ENCODE data around the gene SLC35E1. TPM values are rescaled to one million over a fixed set of nuclear protein-coding genes. Genes with fewer than 3 reads are reported as not detected.
A peak's percentile ranks its signal among the peaks of the same experiment; 100 is the strongest.

SLC35E1 gene
- total RNA-seq, 6 experiments from 2014 or later, result 17.2 to 27.4 (median 20.1) TPM

- no peak for DNase-seq
- intact Hi-C loops (cut with DNase I), result no loop called here
- no peak for ATAC-seq
Observed at GRCh38 chr19:16535381-16535780, 36.8 kb downstream of the SLC35E1 start.

GRCh38 chr19:16532440-16533234, 39.6 kb downstream of the SLC35E1 start:
- Histone ChIP-seq H3K4me1 (peaks cover 0 to 2% (median 0%) of the 10 kb centered on the region in 4 donors), H3K36me3 (peaks cover 0 to 82% (median 50%) of the 10 kb centered on the region in 4 donors), H3K27ac (no peak overlapping the region), H3K4me3 (no peak overlapping the region), H3K27me3 (no peaks in the 10 kb centered on the region), H3K9me3 (no peaks in the 10 kb centered on the region)
- TF ChIP-seq POLR2A (IDR thresholded peaks at IDR 0.05), result no peak
- TF ChIP-seq CTCF (IDR thresholded peaks at IDR 0.05), result no peak
- DNase-seq (no peak), ATAC-seq (no peak)
- 96% methylated on average over 11 of the region's 47 CpGs for WGBS (ENCODE audit: insufficient coverage, low coverage, low lambda C conversion rate, missing lambda C conversion rate)
- intact Hi-C loops (cut with DNase I), result no loop called here

More at GRCh38 chr19:16535381-16535780, 36.8 kb downstream of the SLC35E1 start:
- Histone ChIP-seq H3K4me1 (peaks cover 0 to 8% (median 2%) of the 10 kb centered on the region in 4 donors), H3K4me3 (no peak overlapping the region), H3K9me3 (no peaks in the 10 kb centered on the region), H3K27me3 (no peaks in the 10 kb centered on the region), H3K36me3 (peaks cover 0 to 63% (median 33%) of the 10 kb centered on the region in 4 donors), H3K27ac (no peak overlapping the region)
- TF ChIP-seq CTCF (IDR thresholded peaks at IDR 0.05) (no peak), POLR2A (IDR thresholded peaks at IDR 0.05) (no peak)
- WGBS (ENCODE audit: insufficient coverage, low coverage, low lambda C conversion rate, missing lambda C conversion rate), result 80% methylated on average over 1 of the region's 18 CpGs

DNA sequence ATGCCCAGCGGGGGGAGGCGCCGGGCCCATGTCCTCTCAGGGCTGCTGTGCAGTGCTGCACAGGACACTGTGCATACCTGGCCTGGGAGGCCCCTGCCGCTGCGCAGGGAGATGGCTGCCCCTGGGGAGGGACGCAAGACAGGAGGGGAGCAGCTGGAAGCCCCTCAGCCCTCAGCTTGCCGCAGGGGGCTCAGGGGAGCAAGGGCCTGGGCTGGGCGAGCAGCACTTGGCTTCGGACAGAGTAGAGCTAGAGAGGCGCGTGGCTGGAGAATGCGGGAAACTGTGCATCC, 40.9 kb downstream of the SLC35E1 start:
- TF ChIP-seq CTCF (IDR thresholded peaks at IDR 0.05), result no peak
- TF ChIP-seq POLR2A (IDR thresholded peaks at IDR 0.05), result no peak
- DNase-seq (no peak), ATAC-seq (no peak)
- Histone ChIP-seq H3K4me3 (no peak overlapping the region), H3K4me1 (peaks cover 0 to 15% (median 5%) of the 10 kb centered on the region in 4 donors), H3K9me3 (no peaks in the 10 kb centered on the region), H3K27me3 (no peaks in the 10 kb centered on the region), H3K36me3 (peaks cover 0 to 92% (median 56%) of the 10 kb centered on the region in 4 donors), H3K27ac (no peak overlapping the region)
- WGBS (ENCODE audit: insufficient coverage, low coverage, low lambda C conversion rate, missing lambda C conversion rate), result 97% methylated on average over 6 of the region's 12 CpGs
- intact Hi-C loops (cut with DNase I), result no loop called here

DNA sequence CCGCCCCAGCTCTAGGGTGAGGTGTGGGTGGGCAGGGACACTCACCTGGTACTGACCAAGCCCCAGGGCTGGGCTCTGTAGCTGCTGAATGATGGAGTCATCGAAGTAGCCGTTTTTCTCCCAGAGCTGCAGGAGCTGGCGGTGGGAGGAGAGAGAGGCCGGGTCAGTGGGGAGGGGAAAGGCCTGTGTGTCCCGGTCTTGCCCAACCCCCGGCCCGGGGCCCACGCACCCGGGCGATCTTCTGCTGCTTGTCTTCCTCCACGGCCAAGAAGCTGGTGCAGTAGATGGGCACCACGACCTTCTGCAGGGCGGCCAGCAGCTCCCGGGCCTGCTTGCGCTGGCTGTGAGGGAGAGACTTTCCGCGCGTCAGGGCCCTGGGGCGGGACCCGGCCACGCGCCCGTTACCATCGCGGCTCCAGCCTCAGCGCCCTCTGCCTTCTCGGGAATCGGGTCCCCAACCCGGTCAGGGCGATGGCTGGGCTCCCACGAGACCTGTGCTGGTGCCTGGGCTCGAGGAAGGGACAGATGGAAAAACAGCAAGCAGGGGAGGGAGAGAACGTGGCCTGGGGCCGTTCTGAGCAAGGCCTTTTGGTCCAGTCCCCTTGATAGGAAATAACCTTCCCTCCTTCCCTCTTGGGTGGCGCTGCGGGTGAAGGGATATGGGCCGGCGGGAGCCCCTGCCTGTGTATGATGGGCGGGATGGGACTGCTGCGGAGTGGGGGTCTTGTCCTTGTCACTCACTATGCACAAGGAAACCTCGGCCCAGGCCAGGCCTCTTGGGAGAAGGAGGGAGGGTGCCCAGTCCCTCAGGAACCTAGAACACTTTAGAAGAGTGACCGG, 41.5 kb downstream of the SLC35E1 start:
- DNase-seq (peak in 1 of 3 donors; percentile 73), ATAC-seq (no peak)
- 93% methylated on average over 10 of the region's 43 CpGs for WGBS (ENCODE audit: insufficient coverage, low coverage, low lambda C conversion rate, missing lambda C conversion rate)

More for the DNA sequence above, 41.5 kb downstream of the SLC35E1 start:
- Histone ChIP-seq H3K27me3 (no peaks in the 10 kb centered on the region), H3K36me3 (peaks cover 0 to 95% (median 56%) of the 10 kb centered on the region in 4 donors), H3K4me1 (peaks cover 0 to 18% (median 8%) of the 10 kb centered on the region in 4 donors), H3K9me3 (no peaks in the 10 kb centered on the region), H3K4me3 (no peak overlapping the region), H3K27ac (no peak overlapping the region)
- intact Hi-C loops (cut with DNase I), result no loop called here
- TF ChIP-seq POLR2A (IDR thresholded peaks at IDR 0.05) (no peak), CTCF (IDR thresholded peaks at IDR 0.05) (no peak)

Data from right lobe of liver (tissue), 6 donors.